ES-I3 (cell line): ENCODE data around the gene POU5F1.
"Not testable (repeated sequence)": the region's sequence is repeated elsewhere in the genome, so short reads cannot be mapped to it uniquely, and the experiment has no call there.

Experiments used
- H3K36me3 ChIP-seq: 2 replicates; pipeline ENCODE4 v1.6.1; 2013; ENCODE audit warnings: mild to moderate bottlenecking, low read length, control low read depth, moderate library complexity; ENCODE audit not compliant: insufficient read depth
- H3K4me1 ChIP-seq: 2 replicates; pipeline ENCODE4 v1.6.1; 2013; ENCODE audit warnings: mild to moderate bottlenecking, control low read depth, low read length; ENCODE audit not compliant: insufficient read depth
- H3K9ac ChIP-seq: 2 replicates; pipeline ENCODE4 v1.6.1; 2013; ENCODE audit warnings: low read depth, mild to moderate bottlenecking, low read length, moderate library complexity
- H3K9me3 ChIP-seq: 2 replicates; pipeline ENCODE4 v1.6.1; 2013; ENCODE audit warnings: mild to moderate bottlenecking, low read length, moderate library complexity; ENCODE audit not compliant: control insufficient read depth, insufficient read depth

The POU5F1 gene

GRCh38 chr6:31165986-31166385 lies 4.5 kb downstream of the POU5F1 start:
- peaks cover 22% of the 10 kb centered on the region; the same call in 1 of the 2 replicates for H3K36me3 ChIP-seq
- no peaks in the 10 kb centered on the region for H3K9me3 ChIP-seq
- peaks cover 21% of the 10 kb centered on the region for H3K4me1 ChIP-seq
- H3K9ac ChIP-seq, result no peak overlapping the region

- not testable (repeated sequence) for H3K9me3 ChIP-seq, H3K9ac ChIP-seq
- peaks cover 21% of the 10 kb centered on the region for H3K4me1 ChIP-seq
- peaks cover 22% of the 10 kb centered on the region; the same call in 1 of the 2 replicates for H3K36me3 ChIP-seq
Observed at GRCh38 chr6:31165064-31165832, 5.2 kb downstream of the POU5F1 start.

GRCh38 chr6:31164475-31165063 lies 5.9 kb downstream of the POU5F1 start:
- H3K36me3 ChIP-seq, result peaks cover 22% of the 10 kb centered on the region; the same call in 1 of the 2 replicates
- H3K4me1 ChIP-seq, result peaks cover 21% of the 10 kb centered on the region
- H3K9me3 ChIP-seq, H3K9ac ChIP-seq: not testable (repeated sequence)

GRCh38 chr6:31163922-31164321 lies 6.6 kb downstream of the POU5F1 start:
- Histone ChIP-seq H3K4me1 (peaks cover 21% of the 10 kb centered on the region), H3K9ac (no peak overlapping the region), H3K9me3 (no peaks in the 10 kb centered on the region), H3K36me3 (peaks cover 22% of the 10 kb centered on the region; the same call in 1 of the 2 replicates)

- no peaks in the 10 kb centered on the region for H3K9me3 ChIP-seq
- peaks cover 22% of the 10 kb centered on the region; the same call in 1 of the 2 replicates for H3K36me3 ChIP-seq
- H3K9ac ChIP-seq, result no peak overlapping the region
- H3K4me1 ChIP-seq, result peaks cover 18% of the 10 kb centered on the region
Observed at GRCh38 chr6:31162463-31163165, 7.9 kb downstream of the POU5F1 start.

- no peak overlapping the region for H3K9ac ChIP-seq
- peaks cover 18% of the 10 kb centered on the region; the same call in 1 of the 2 replicates for H3K36me3 ChIP-seq
- H3K4me1 ChIP-seq, result peaks cover 22% of the 10 kb centered on the region
- H3K9me3 ChIP-seq, result no peaks in the 10 kb centered on the region
Observed at GRCh38 chr6:31161216-31162126, 9.0 kb downstream of the POU5F1 start.

DNA sequence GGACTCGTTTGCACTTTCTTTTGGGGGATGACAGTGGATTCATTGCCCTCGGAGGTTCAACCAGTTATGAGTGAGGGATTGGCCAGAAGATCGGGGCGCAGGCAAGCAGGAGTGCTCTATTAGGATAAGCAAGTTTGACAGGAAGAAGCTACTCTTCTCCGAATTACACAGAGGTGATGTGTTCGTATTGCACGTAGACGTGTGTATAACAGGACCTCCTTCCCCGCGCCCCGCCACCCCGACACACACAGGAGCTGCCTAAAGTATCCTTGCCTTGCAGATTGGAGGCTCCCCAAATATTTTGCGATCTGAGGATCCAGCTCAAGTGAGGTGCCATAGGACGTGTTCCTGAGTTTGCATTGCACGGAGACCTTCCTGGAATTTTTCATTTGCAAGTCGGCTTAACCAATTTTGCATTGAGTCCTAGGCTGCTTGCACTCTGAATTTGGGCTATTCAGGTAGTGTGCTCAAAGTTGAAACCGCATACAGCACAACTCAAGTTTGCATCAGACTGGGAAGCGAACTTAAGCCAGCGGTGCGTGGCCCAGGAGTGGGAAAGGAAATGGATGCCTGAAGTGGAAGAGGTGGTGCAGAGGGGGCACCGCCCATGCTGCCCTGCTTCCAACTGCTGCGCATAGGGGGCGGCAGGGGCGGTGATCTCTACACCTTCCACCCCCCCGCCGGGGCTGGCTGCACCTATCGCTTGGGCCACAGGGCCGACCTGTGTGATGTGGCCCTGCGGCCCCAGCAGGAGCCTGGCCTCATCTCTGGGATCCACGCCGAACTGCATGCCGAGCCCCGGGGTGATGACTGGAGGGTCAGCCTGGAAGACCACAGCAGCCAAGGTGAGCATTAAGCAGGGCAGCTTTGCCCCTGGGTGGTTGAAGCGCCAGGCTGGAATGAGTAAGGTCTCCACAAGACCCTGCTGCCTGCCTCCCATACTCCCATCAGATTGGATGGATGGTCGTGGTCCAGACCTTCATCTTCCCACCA lies 11.3 kb downstream of the POU5F1 start:
- Histone ChIP-seq H3K4me1 (peaks cover 19% of the 10 kb centered on the region), H3K9me3 (no peaks in the 10 kb centered on the region), H3K36me3 (peaks cover 18% of the 10 kb centered on the region; the same call in 1 of the 2 replicates), H3K9ac (peak overlapping the region; percentile 67)

DNA sequence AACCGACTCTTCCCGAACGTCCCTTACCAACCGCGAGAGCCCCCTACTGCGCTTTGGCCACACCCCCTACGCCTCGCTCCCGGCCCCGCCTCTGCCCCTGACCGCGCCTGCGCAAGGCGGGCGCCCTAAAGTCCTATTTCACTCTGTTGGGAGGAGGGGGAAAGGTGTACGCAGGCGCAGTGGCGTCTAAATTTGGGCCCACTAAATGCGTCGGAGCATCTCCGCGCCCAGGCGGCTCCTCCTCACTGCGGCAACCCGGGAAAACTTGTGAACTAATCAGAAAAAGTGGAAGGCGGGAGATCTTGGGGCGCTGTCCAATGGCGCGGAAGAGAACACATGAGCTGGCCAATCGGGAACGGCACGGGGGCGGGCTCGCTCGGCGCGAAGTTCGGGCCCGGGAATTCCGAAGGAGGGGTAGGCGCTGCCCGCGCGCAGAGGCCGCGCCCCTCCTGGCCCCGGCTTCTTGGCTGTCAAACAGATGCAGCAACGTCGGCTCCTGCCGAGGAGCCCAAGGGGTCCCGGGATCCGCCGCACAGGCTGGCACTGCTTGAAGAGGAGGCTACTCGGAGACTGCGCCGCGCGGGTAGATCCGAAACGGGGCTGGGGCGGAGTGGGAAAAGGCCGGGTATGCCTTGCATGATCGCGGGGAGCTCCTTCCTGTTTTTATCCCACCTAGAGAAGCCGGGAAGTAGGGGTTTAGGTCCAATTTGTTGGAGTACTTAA lies 12.2 kb downstream of the POU5F1 start, which contains the start of gene TCF19:
Gene TCF19, plus strand, starts transcription at position 450 of the 723 bp plus-strand sequence. CDS start 881 bp downstream, outside the sequence.
- Histone ChIP-seq H3K4me1 (peaks cover 19% of the 10 kb centered on the region), H3K9ac (peak within 1 kb of the TSS; percentile 67), H3K36me3 (peaks cover 14% of the 10 kb centered on the region; the same call in 1 of the 2 replicates), H3K9me3 (no peaks in the 10 kb centered on the region)

GRCh38 chr6:31157513-31158139 lies 12.9 kb downstream of the POU5F1 start, which contains the start of gene CCHCR1:
CCHCR1 (minus strand) TSS chr6:31157802; CDS start chr6:31157600, 202 bp downstream.
- Histone ChIP-seq H3K36me3 (peaks cover 9% of the 10 kb centered on the region; the same call in 1 of the 2 replicates), H3K4me1 (peaks cover 19% of the 10 kb centered on the region), H3K9ac (peak within 1 kb of the TSS; percentile 67), H3K9me3 (no peaks in the 10 kb centered on the region)

GRCh38 chr6:31156641-31157040 lies 13.8 kb downstream of the POU5F1 start:
- H3K4me1 ChIP-seq, result peaks cover 10% of the 10 kb centered on the region; the same call in 1 of the 2 replicates
- H3K9ac ChIP-seq, result no peak overlapping the region
- no peaks in the 10 kb centered on the region for H3K9me3 ChIP-seq
- H3K36me3 ChIP-seq, result peaks cover 4% of the 10 kb centered on the region; the same call in 1 of the 2 replicates

DNA sequence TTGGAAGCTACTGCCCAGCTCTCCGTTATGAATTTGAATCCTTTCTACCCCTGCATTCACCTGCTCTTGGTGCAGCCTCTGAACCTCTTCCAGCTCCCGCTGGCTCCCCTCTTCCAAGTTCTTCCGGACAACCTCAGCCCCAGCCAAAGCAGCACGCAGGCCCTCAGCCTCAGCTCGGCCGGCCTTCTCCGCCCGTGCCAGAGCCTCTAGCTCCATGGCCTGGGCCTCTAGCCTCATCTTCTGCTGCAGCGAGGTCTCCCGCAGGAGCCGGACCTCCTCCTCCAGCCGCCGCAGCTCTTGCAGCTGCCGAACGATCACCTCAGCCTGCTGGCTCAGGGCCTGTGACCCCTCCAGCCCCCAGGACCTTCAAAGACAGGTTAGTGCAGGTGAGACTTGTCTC lies 16.0 kb downstream of the POU5F1 start:
- no peaks in the 10 kb centered on the region for H3K9me3 ChIP-seq
- H3K4me1 ChIP-seq, result 0 out of 2 replicates have a peak, but pooled peaks cover 10% of the 10 kb centered on the region
- no peak overlapping the region for H3K9ac ChIP-seq
- H3K36me3 ChIP-seq, result peaks cover 4% of the 10 kb centered on the region

- peaks cover 8% of the 10 kb centered on the region for H3K36me3 ChIP-seq
- H3K9me3 ChIP-seq, result no peaks in the 10 kb centered on the region
- H3K9ac ChIP-seq, result no peak overlapping the region
- 0 out of 2 replicates have a peak, but pooled peaks cover 10% of the 10 kb centered on the region for H3K4me1 ChIP-seq
Observed at GRCh38 chr6:31152781-31153180, 17.7 kb downstream of the POU5F1 start.
